HEK293 (cell line): ENCODE data around the gene RAB40C.

ENCODE experiments used
- CTCF ChIA-PET: fragments of 350-600 bp; formaldehyde crosslinking; extraction: SDS; loops from one replicate; lab custom pipeline; 2021; ENCODE audit warnings: antibody characterized with exemption; lab: Yijun Ruan, JAX
- POLR2A ChIA-PET: fragments of 300-600 bp; formaldehyde crosslinking; extraction: SDS; loops from one replicate; lab custom pipeline; 2020; ENCODE audit warnings: antibody characterized with exemption, inconsistent platforms; lab: Yijun Ruan, JAX
- H3K27ac ChIP-seq: fragments of 200-500 bp; sonication (Bioruptor generic); 2 replicates; pipeline ENCODE4 v1.5.1; 2014; ENCODE audit warnings: low read depth, low read length, control low read depth, inconsistent platforms; ENCODE audit errors: extremely low read depth
- H3K36me3 ChIP-seq, 2 experiments: fragments of 200-500 bp in 1 of 2; sonication (Bioruptor generic) in 1 of 2; 1 replicate in 1 of 2; 2 replicates in 1 of 2; pipeline ENCODE4 v1.5.1; 2014 to 2017; ENCODE audit warnings: inconsistent platforms in 2 of 2, low read length in 2 of 2; ENCODE audit not compliant: control insufficient read depth in 2 of 2, insufficient read depth in 1 of 2
- H3K4me1 ChIP-seq: fragments of 200-500 bp; sonication (Bioruptor generic); 2 replicates; pipeline ENCODE4 v1.5.1; 2014; ENCODE audit warnings: mild to moderate bottlenecking, low read length, inconsistent platforms; ENCODE audit not compliant: control insufficient read depth, insufficient read depth
- H3K4me3 ChIP-seq: 2 replicates; pipeline ENCODE4 v1.5.1; 2011; ENCODE audit warnings: low read depth, mild to moderate bottlenecking, control low read depth, low read length, moderate library complexity
- H3K9me3 ChIP-seq: fragments of 200-500 bp; sonication (Bioruptor generic); 2 replicates; pipeline ENCODE4 v1.5.1; 2014; ENCODE audit warnings: low read depth, low read length, inconsistent platforms; ENCODE audit not compliant: control insufficient read depth, insufficient read depth
- GFI1B ChIP-seq: fragments of 450-650 bp; formaldehyde crosslinking; IDR thresholded peaks from 2 replicates; pipeline ENCODE4 v1.5.1; 2016; ENCODE audit warnings: missing biosample characterization, missing genetic modification characterization
- GLIS1 ChIP-seq: fragments of 450-650 bp; formaldehyde crosslinking; IDR thresholded peaks from 2 replicates; pipeline ENCODE4 v1.5.1; 2016; ENCODE audit warnings: missing biosample characterization, missing genetic modification characterization
- HIC1 ChIP-seq: fragments of 450-650 bp; formaldehyde crosslinking; IDR thresholded peaks from 2 replicates; pipeline ENCODE4 v1.5.1; 2016; ENCODE audit warnings: missing biosample characterization, missing genetic modification characterization
- ZBTB10 ChIP-seq: fragments of 450-650 bp; formaldehyde crosslinking; IDR thresholded peaks from 2 replicates; pipeline ENCODE4 v1.5.1; 2016; ENCODE audit warnings: missing biosample characterization, missing genetic modification characterization
- ZBTB8A ChIP-seq: fragments of 450-650 bp; formaldehyde crosslinking; IDR thresholded peaks from 2 replicates; pipeline ENCODE4 v1.5.1; 2016; ENCODE audit warnings: missing biosample characterization, missing genetic modification characterization
- ZEB2 ChIP-seq: fragments of 450-650 bp; formaldehyde crosslinking; IDR thresholded peaks from 2 replicates; pipeline ENCODE4 v1.5.1; 2016; ENCODE audit warnings: missing biosample characterization, missing genetic modification characterization
- ZFP69B ChIP-seq: fragments of 450-650 bp; formaldehyde crosslinking; IDR thresholded peaks from 2 replicates; pipeline ENCODE4 v1.5.1; 2016; ENCODE audit warnings: missing biosample characterization, missing genetic modification characterization
- ZIC2 ChIP-seq: fragments of 450-650 bp; formaldehyde crosslinking; IDR thresholded peaks from 2 replicates; pipeline ENCODE4 v1.5.1; 2016; ENCODE audit warnings: missing biosample characterization, missing genetic modification characterization
- ZNF121 ChIP-seq: fragments of 450-650 bp; formaldehyde crosslinking; IDR thresholded peaks from 2 replicates; pipeline ENCODE4 v1.5.1; 2016; ENCODE audit warnings: missing biosample characterization, missing genetic modification characterization
- ZNF169 ChIP-seq: fragments of 450-650 bp; formaldehyde crosslinking; IDR thresholded peaks from 2 replicates; pipeline ENCODE4 v1.5.1; 2016; ENCODE audit warnings: missing biosample characterization, missing genetic modification characterization
- ZNF184 ChIP-seq: fragments of 450-650 bp; IDR thresholded peaks from 2 replicates; pipeline ENCODE4 v1.5.1; 2018; ENCODE audit warnings: missing biosample characterization, mild to moderate bottlenecking, missing genetic modification characterization
- ZNF335 ChIP-seq: fragments of 450-650 bp; formaldehyde crosslinking; conservative IDR thresholded peaks from 2 replicates; pipeline ENCODE4 v1.5.1; 2016; ENCODE audit warnings: missing biosample characterization, missing genetic modification characterization
- ZNF341 ChIP-seq: fragments of 450-650 bp; formaldehyde crosslinking; IDR thresholded peaks from 2 replicates; pipeline ENCODE4; 2016; ENCODE audit warnings: low read depth, missing biosample characterization, missing genetic modification characterization
- ZNF555 ChIP-seq: fragments of 450-650 bp; formaldehyde crosslinking; conservative IDR thresholded peaks from 2 replicates; pipeline ENCODE4 v1.5.1; 2017; ENCODE audit warnings: missing biosample characterization, mild to moderate bottlenecking, missing genetic modification characterization, inconsistent platforms
- ZNF704 ChIP-seq: fragments of 450-650 bp; formaldehyde crosslinking; IDR thresholded peaks from 2 replicates; pipeline ENCODE4 v1.5.1; 2016; ENCODE audit warnings: missing biosample characterization, missing genetic modification characterization
- ZNF837 ChIP-seq: fragments of 450-650 bp; formaldehyde crosslinking; IDR thresholded peaks from 2 replicates; pipeline ENCODE4 v1.5.1; 2016; ENCODE audit warnings: missing biosample characterization, missing genetic modification characterization
- TF ChIP-seq, protein P1 (sequence below): fragments of 450-650 bp; formaldehyde crosslinking; IDR thresholded peaks from 2 replicates; pipeline ENCODE4 v1.5.1; 2016; ENCODE audit warnings: missing biosample characterization, missing genetic modification characterization

Gene RAB40C

GRCh38 chr16:566475-567372 lies 23.1 kb upstream of the RAB40C start, which contains the start of gene NHLRC4 (continued):
- TF ChIP-seq ZNF121 (tag by site-specific recombination) (peak; percentile 47; the same call in 1 of the 2 replicates), ZFP69B (tag by site-specific recombination) (peak; percentile 21; the same call in 1 of the 2 replicates), GFI1B (tag by site-specific recombination) (no peak), ZNF555 (tag by site-specific recombination) (no peak), ZNF335 (tag by site-specific recombination) (peak; percentile 45), ZNF169 (tag by site-specific recombination) (no peak), ZNF184 (tag by site-specific recombination) (no peak), ZIC2 (peak; percentile 63), ZNF704 (tag by site-specific recombination) (no peak), ZBTB10 (0 out of 2 replicates have a peak, but pooled peaks have one; percentile 44), ZBTB8A (tag by site-specific recombination) (no peak), ZNF341 (peak; percentile 31; the same call in 1 of the 2 replicates), ZEB2 (tag by site-specific recombination) (0 out of 2 replicates have a peak, but pooled peaks have one; percentile 33), ZNF837 (tag by site-specific recombination) (no peak), GLIS1 (peak; percentile 74)

- Histone ChIP-seq H3K27ac (peak overlapping the region; percentile 26; the same call in 1 of the 2 replicates), H3K36me3 (peaks cover 0 to 14% of the 10 kb centered on the region in 2 experiments; a peak in 1 of 3 replicates), H3K4me1 (peaks cover 10% of the 10 kb centered on the region), H3K9me3 (no peaks in the 10 kb centered on the region), H3K4me3 (no peak overlapping the region)
- POLR2A ChIA-PET, result interaction anchor here (1.0 to 1.4 kb wide), 3 partner anchors 12 to 176 kb away, joined by 3 to 6 read pairs (median 4); partner anchors contain the start of gene CAPN15
- TF ChIP-seq ZIC2 (peak; percentile 81), HIC1 (tag by site-specific recombination) (peak; percentile 29; the same call in 1 of the 2 replicates)
- TF ChIP-seq, protein P1, sequence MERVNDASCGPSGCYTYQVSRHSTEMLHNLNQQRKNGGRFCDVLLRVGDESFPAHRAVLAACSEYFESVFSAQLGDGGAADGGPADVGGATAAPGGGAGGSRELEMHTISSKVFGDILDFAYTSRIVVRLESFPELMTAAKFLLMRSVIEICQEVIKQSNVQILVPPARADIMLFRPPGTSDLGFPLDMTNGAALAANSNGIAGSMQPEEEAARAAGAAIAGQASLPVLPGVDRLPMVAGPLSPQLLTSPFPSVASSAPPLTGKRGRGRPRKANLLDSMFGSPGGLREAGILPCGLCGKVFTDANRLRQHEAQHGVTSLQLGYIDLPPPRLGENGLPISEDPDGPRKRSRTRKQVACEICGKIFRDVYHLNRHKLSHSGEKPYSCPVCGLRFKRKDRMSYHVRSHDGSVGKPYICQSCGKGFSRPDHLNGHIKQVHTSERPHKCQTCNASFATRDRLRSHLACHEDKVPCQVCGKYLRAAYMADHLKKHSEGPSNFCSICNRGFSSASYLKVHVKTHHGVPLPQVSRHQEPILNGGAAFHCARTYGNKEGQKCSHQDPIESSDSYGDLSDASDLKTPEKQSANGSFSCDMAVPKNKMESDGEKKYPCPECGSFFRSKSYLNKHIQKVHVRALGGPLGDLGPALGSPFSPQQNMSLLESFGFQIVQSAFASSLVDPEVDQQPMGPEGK, result no peak
- CTCF ChIA-PET, result interaction anchor here (0.9 to 1.0 kb wide), 2 partner anchors 13 to 16 kb away, joined by 3 read pairs; no protein-coding TSS in a partner anchor
Observed at GRCh38 chr16:567373-568256, 22.3 kb upstream of the RAB40C start.
